HepG2 (cell line): ENCODE data around the gene SDK2. TPM values are rescaled to one million over a fixed set of nuclear protein-coding genes. Genes with fewer than 3 reads are reported as not detected.

Source experiments
- ATAC-seq: fragments of 200-7000 bp; cut with Tn5 transposase; 3 replicates; pipeline ENCODE4 v1.9.1; 2020; ENCODE audit warnings: mild to moderate bottlenecking, moderate library complexity
- BruUV-seq: library from RNA; stranded (reverse); fragments of 400-500 nt; replicated peaks from 2 replicates; lab custom pipeline; 2021; lab: Mats Ljungman, UMichigan
- CTCF ChIA-PET: fragments of 300-600 bp; formaldehyde crosslinking; extraction: SDS; loops from one replicate; lab custom pipeline; 2021; ENCODE audit warnings: low total read pairs, inconsistent platforms, low intra/inter-chr PET ratio; lab: Yijun Ruan, JAX
- POLR2A ChIA-PET: fragments of 350-600 bp; sonication (Branson Sonifier 250); formaldehyde crosslinking; loops from one replicate; lab custom pipeline; 2020; ENCODE audit warnings: antibody characterized with exemption, inconsistent platforms; lab: Yijun Ruan, JAX
- DNase-seq: peaks from one replicate; pipeline ENCODE4 v3.0.0-alpha.2; 2015; ENCODE audit warnings: low spot score
- FAIRE-seq: peaks from 3 replicates; lab custom pipeline; 2011; peaks lifted over from hg19 to GRCh38; lab: Jason Lieb, UNC
- H2AFZ ChIP-seq: one replicate; pipeline ENCODE4 v1.6.1; 2011; ENCODE audit warnings: low read length, inconsistent platforms
- H3K27ac ChIP-seq: fragments of 300-600 bp; 3 replicates; pipeline ENCODE4 v1.8.0; 2011; ENCODE audit warnings: mixed run types, mild to moderate bottlenecking, mixed read lengths, low read length, inconsistent platforms; ENCODE audit not compliant: insufficient read depth; ENCODE audit errors: extremely low read length
- H3K27me3 ChIP-seq, 2 experiments: fragments of 200-600 bp in 1 of 2; 2 replicates in 1 of 2; 3 replicates in 1 of 2; pipeline versions ENCODE4 v1.6.0 to v1.8.0; 2011; ENCODE audit warnings: low read length in 2 of 2, mild to moderate bottlenecking in 2 of 2, moderate library complexity in 2 of 2, inconsistent platforms in 1 of 2; ENCODE audit not compliant: insufficient read depth in 2 of 2, control insufficient read depth in 1 of 2
- H3K36me3 ChIP-seq, 2 experiments: fragments of 200-600 bp in 1 of 2; replicated peaks in 1 of 2; 2 replicates in 1 of 2; 3 replicates in 1 of 2; pipeline versions ENCODE4 v1.5.1 to v1.8.0; 2011; ENCODE audit warnings: low read length in 2 of 2, inconsistent platforms in 1 of 2; ENCODE audit not compliant: insufficient read depth in 2 of 2, control insufficient read depth in 1 of 2
- H3K4me1 ChIP-seq: 2 replicates; pipeline ENCODE4 v1.5.1; 2012; ENCODE audit warnings: low read length, inconsistent platforms; ENCODE audit not compliant: insufficient read depth
- H3K4me2 ChIP-seq: 2 replicates; pipeline ENCODE4 v1.6.0; 2011; ENCODE audit warnings: low read depth, low read length, inconsistent platforms
- H3K4me3 ChIP-seq, 3 experiments: fragments of 200-600 bp in 1 of 3; sonication (generic), shearing (Covaris generic) in 1 of 3; replicated peaks in 1 of 3; 2 replicates each; pipeline ENCODE4 v1.5.1; 2011 to 2016; ENCODE audit warnings: low read length in 3 of 3, inconsistent platforms in 2 of 3, low read depth in 2 of 3, mild to moderate bottlenecking in 2 of 3, control low read depth in 1 of 3, mixed read lengths in 1 of 3; ENCODE audit not compliant: insufficient read depth in 1 of 3
- H3K79me2 ChIP-seq: one replicate; pipeline ENCODE4 v1.6.1; 2011; ENCODE audit warnings: low read length, inconsistent platforms; ENCODE audit not compliant: insufficient read depth
- H3K9ac ChIP-seq: 2 replicates; pipeline ENCODE4 v1.6.0; 2011; ENCODE audit warnings: mild to moderate bottlenecking, low read depth, low read length, inconsistent platforms; ENCODE audit not compliant: insufficient read depth
- H3K9me3 ChIP-seq: 2 replicates; pipeline ENCODE4 v1.5.1; 2012; ENCODE audit warnings: mild to moderate bottlenecking, low read length
- H4K20me1 ChIP-seq: 2 replicates; pipeline ENCODE4 v1.6.0; 2011; ENCODE audit warnings: inconsistent platforms, mild to moderate bottlenecking, low read length, moderate library complexity; ENCODE audit not compliant: insufficient read depth
- AGO2 ChIP-seq: fragments of 200-400 bp; formaldehyde crosslinking; optimal IDR thresholded peaks from 2 replicates; pipeline ENCODE3; 2017; ENCODE audit warnings: mild to moderate bottlenecking, low read depth, low read length, moderate library complexity
- CEBPG ChIP-seq: IDR thresholded peaks from 2 replicates; pipeline ENCODE4 v1.6.1; 2016
- DNMT3B ChIP-seq: conservative IDR thresholded peaks from 2 replicates; pipeline ENCODE4 v1.6.1; 2016; ENCODE audit warnings: missing biosample characterization, control low read depth
- ETV5 ChIP-seq: IDR thresholded peaks from 2 replicates; pipeline ENCODE4 v1.6.1; 2018; ENCODE audit warnings: missing biosample characterization, missing genetic modification reagents, inconsistent platforms, borderline replicate concordance
- FOXP1 ChIP-seq, 2 experiments: fragments of 450-650 bp in 1 of 2; IDR thresholded peaks; 2 replicates each; pipeline ENCODE4 v1.6.1; 2017 to 2018; ENCODE audit warnings: antibody characterized with exemption in 1 of 2
- GFI1 ChIP-seq: sonication (generic); formaldehyde crosslinking; IDR thresholded peaks from 2 replicates; pipeline ENCODE4 v1.5.0; 2020; ENCODE audit warnings: missing genetic modification reagents, mild to moderate bottlenecking, borderline replicate concordance
- ISL2 ChIP-seq: sonication (generic); formaldehyde crosslinking; IDR thresholded peaks from 2 replicates; pipeline ENCODE4 v1.5.0; 2020; ENCODE audit warnings: missing genetic modification reagents
- KLF16 ChIP-seq, 2 experiments: sonication (generic) in 1 of 2; formaldehyde crosslinking in 1 of 2; IDR thresholded peaks; 2 replicates each; pipeline versions ENCODE4 v1.6.1 to v1.8.0; 2016 to 2023; ENCODE audit warnings: missing genetic modification reagents in 2 of 2, missing compliant biosample characterization in 1 of 2
- KMT2B ChIP-seq: IDR thresholded peaks from 2 replicates; pipeline ENCODE4 v1.6.1; 2016; ENCODE audit warnings: missing genetic modification reagents, missing compliant biosample characterization
- SRSF1 ChIP-seq: fragments of 200-400 bp; formaldehyde crosslinking; optimal IDR thresholded peaks from 2 replicates; pipeline ENCODE3; 2017; ENCODE audit warnings: mild to moderate bottlenecking, low read depth, low read length, moderate library complexity
- TCF7 ChIP-seq: sonication (generic); IDR thresholded peaks from 2 replicates; pipeline ENCODE4 v1.6.1; 2016; ENCODE audit warnings: antibody characterized with exemption, low read depth
- ZBTB3 ChIP-seq: sonication (generic); formaldehyde crosslinking; IDR thresholded peaks from 2 replicates; pipeline ENCODE4 v1.4.0; 2020; ENCODE audit warnings: low read depth, mild to moderate bottlenecking, moderate library complexity, missing genetic modification reagents, borderline replicate concordance
- ZBTB38 ChIP-seq: sonication (generic); formaldehyde crosslinking; IDR thresholded peaks from 2 replicates; pipeline ENCODE4 v1.5.1; 2020; ENCODE audit warnings: mild to moderate bottlenecking, missing genetic modification reagents
- ZFP91 ChIP-seq: sonication (generic); formaldehyde crosslinking; IDR thresholded peaks from 2 replicates; pipeline ENCODE4 v1.9.0; 2022; ENCODE audit warnings: missing genetic modification reagents, mild to moderate bottlenecking, borderline replicate concordance
- ZFX ChIP-seq: sonication (generic); formaldehyde crosslinking; IDR thresholded peaks from 2 replicates; pipeline ENCODE4 v1.4.0; 2020; ENCODE audit warnings: mild to moderate bottlenecking, low read depth, missing genetic modification reagents, moderate library complexity
- ZNF33A ChIP-seq: sonication (generic); formaldehyde crosslinking; IDR thresholded peaks from 2 replicates; pipeline ENCODE4 v1.5.1; 2020; ENCODE audit warnings: missing genetic modification reagents, mild to moderate bottlenecking, moderate library complexity, borderline replicate concordance
- ZNF615 ChIP-seq: sonication (generic); formaldehyde crosslinking; IDR thresholded peaks from 2 replicates; pipeline ENCODE4 v1.5.0; 2020; ENCODE audit warnings: mild to moderate bottlenecking, missing genetic modification reagents, borderline replicate concordance
- WGBS: methylation state at CpG from one replicate; pipeline ENCODE4 v1.1.6; 2017; ENCODE audit warnings: low lambda C conversion rate; 5-methylcytosine and 5-hydroxymethylcytosine counted together
- in situ Hi-C: cut with HindIII; loops from 2 replicates; pipeline ENCODE4 v1.10.0; 2017; ENCODE audit warnings: low pct_unique_long_range_greater_than_20kb; ENCODE audit not compliant: extremely low pct_ligation_motif_present
- intact Hi-C: fragments of 100-400 bp; cut with micrococcal nuclease; formaldehyde crosslinking; loops from one replicate; pipeline ENCODE4 v1.10.0; 2022; ENCODE audit not compliant: unreplicated experiment
- polyA plus RNA-seq, 8 experiments: library from polyadenylated mRNA; depleted of rRNA in 3 of 8; stranded (reverse) in 7 of 8; unstranded in 1 of 8; fragments of >200 nt; fragmentation: Illumina TruSeq in 4 of 8; extraction: Trizol in 4 of 8; gene quantifications; 2 replicates each; pipeline versions ENCODE4 v1.2.1 to v1.2.3, GENCODE V29; 2011 to 2016; ENCODE audit warnings: low read depth in 4 of 8, missing spikeins in 1 of 8, mixed read lengths in 1 of 8; ENCODE audit not compliant: insufficient read depth in 1 of 8
- total RNA-seq, 5 experiments: library from RNA; depleted of rRNA; stranded (reverse); fragments of >200 nt; fragmentation: Illumina TruSeq; extraction: Trizol; gene quantifications; 2 replicates each; pipeline ENCODE4 v1.2.3, GENCODE V29; 2016; ENCODE audit warnings: low read depth in 1 of 5

Gene SDK2
- total and polyA plus RNA-seq, 2 of the 13 experiments (the other 11 are each of a cell fraction or from before 2014, with no cell fraction given): not detected

DNA sequence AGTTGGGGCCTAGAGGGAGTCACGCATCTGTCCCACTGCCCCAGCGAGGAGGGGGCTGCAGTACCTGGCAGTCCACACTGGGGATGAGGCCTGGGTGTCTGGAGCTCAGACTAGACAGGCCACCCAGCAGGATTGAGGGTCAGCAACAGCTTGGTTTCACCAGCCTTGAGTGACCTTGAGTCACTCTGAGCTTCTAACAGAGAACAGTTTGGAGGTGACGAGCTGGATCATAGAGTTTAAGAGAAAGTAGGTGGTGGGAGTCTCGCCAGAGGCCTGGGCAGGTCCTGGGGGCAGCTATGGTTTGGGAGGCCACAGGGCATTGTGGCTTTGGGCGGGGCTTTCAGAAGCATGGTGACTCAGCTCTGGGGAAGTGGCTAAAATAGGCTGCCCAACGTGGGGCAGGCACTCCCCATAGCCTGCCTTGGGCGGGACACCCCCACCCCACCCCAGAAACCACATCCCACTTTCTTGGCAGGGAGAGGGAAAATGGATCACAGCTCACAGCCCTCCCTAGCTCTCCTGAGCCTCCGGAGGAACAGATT lies 352.9 kb downstream of the SDK2 start (continued):
- peak; percentile 69; the same call in 1 of the 2 replicates for TF ChIP-seq ZNF615
- TF ChIP-seq ZFP91 (CRISPR knock-in tag): peak; percentile 37; the same call in 1 of the 2 replicates
- 0 out of 2 replicates have a peak, but pooled peaks have one; percentile 15 for TF ChIP-seq ETV5 (CRISPR knock-in tag)
- no peak for TF ChIP-seq ZNF33A (CRISPR knock-in tag)

DNA sequence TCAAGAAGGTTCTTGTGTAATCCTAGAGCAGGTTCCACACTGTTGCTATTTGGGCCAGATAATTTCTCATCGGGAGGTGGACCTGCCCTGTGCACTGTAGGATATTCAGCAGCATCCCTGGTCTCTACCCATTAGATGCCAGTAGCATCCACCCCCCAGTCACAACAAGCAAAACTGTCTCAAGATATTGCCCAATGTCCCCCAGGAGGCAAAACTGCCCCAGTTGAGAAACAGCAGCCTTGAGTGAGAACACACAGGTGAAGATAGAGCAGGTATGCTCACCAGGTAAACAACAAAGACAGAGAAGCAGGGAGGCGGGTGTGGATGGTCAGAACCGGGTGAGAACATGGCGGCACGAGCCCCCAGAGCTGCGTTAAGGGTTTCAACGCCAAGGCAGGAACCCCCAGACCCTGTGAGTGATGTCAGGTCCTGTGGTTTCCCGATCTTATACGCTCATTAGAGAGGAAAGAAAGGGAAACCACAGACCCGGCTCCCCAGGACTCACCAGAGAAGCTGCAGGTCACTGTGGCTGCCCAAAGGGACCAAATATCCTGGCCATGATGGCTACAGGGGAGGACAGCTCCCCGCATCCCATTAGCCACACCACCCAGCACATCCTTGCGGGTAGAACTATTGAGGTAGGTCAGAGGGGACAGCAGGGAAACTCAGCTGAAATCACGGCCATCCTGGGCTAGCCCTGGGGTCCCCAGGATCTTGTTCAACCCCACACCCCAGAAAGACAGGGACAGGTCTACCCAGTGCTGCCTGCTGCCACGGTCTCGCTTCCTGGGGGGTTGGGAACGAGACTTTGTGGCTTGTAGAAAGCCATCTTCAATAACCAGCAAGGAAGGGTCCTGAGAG lies 353.6 kb downstream of the SDK2 start:
- ChIA-PET CTCF (no interaction called here), POLR2A (interaction anchor here (1.5 to 5.1 kb wide), 6 partner anchors 18 to 58 kb away, joined by 3 to 45 read pairs (median 24); partner anchors contain the start of gene CPSF4L)
- Histone ChIP-seq H4K20me1 (peaks cover 34% of the 10 kb centered on the region; the same call in 1 of the 2 replicates), H3K36me3 (peaks cover 17 to 25% of the 10 kb centered on the region in 2 experiments), H3K4me3 (no peak overlapping the region), H3K4me2 (peak overlapping the region; percentile 0; the same call in 1 of the 2 replicates), H3K9ac (no peak overlapping the region), H3K27ac (peak overlapping the region; percentile 75), H3K27me3 (no peaks in the 10 kb centered on the region), H3K79me2 (peaks cover 71% of the 10 kb centered on the region), H3K9me3 (no peaks in the 10 kb centered on the region), H3K4me1 (peaks cover 88% of the 10 kb centered on the region), H2AFZ (no peak overlapping the region)
- BruUV-seq: no TSS peak
- in situ Hi-C loops: loop anchor here (25.0 kb wide), 1 partner anchor 1147 kb away; the partner anchor contains the start of gene GPRC5C
- intact Hi-C loops: no loop called here
- no peak for DNase-seq
- FAIRE-seq: no peak
- TF ChIP-seq AGO2 (peak; percentile 17), FOXP1 (IDR thresholded peaks at IDR 0.05) (no peak), FOXP1 (CRISPR knock-in tag; IDR thresholded peaks at IDR 0.05) (no peak), KMT2B (CRISPR knock-in tag) (0 out of 2 replicates have a peak, but pooled peaks have one; percentile 25), ZBTB38 (CRISPR knock-in tag) (peak; percentile 62; the same call in 1 of the 2 replicates), CEBPG (CRISPR knock-in tag) (peak; percentile 17; the same call in 1 of the 2 replicates), DNMT3B (CRISPR knock-in tag) (no peak), GFI1 (CRISPR knock-in tag) (0 out of 2 replicates have a peak, but pooled peaks have one; percentile 2), ZBTB3 (CRISPR knock-in tag) (no peak), TCF7 (no peak), ZFX (CRISPR knock-in tag) (0 out of 2 replicates have a peak, but pooled peaks have one; percentile 11), SRSF1 (no peak), KLF16 (CRISPR knock-in tag; IDR thresholded peaks at IDR 0.05) (no peak), ISL2 (no peak)
- 97% methylated on average over 13 of the region's 16 CpGs for WGBS
- ATAC-seq: no peak
